PC-9 (cell line): Measurements from ENCODE around the gene KRTAP9-4. TPM values are rescaled to one million over a fixed set of nuclear protein-coding genes. Genes with fewer than 3 reads are reported as not detected.
"Not testable (repeated sequence)": the region's sequence is repeated elsewhere in the genome, so short reads cannot be mapped to it uniquely, and the experiment has no call there.

ENCODE experiments used
- Bru-seq: library from RNA; stranded (reverse); fragments of 400-500 nt; gene quantifications from one replicate; lab custom pipeline; 2021; lab: Mats Ljungman, UMichigan
- BruChase-seq, 2 experiments: library from RNA; stranded (reverse); fragments of 400-500 nt; gene quantifications; one replicate each; lab custom pipeline; 2021; lab: Mats Ljungman, UMichigan
- BruUV-seq: library from RNA; stranded (reverse); fragments of 400-500 nt; replicated peaks from 2 replicates; lab custom pipeline; 2021; lab: Mats Ljungman, UMichigan
- CTCF ChIA-PET: fragments of 300-600 bp; sonication (Branson Sonifier 250); formaldehyde crosslinking; loops from one replicate; lab custom pipeline; 2022; ENCODE audit warnings: antibody characterized with exemption; lab: Charles Lee
- POLR2A ChIA-PET: fragments of 300-600 bp; sonication (Branson Sonifier 250); formaldehyde crosslinking; loops from one replicate; lab custom pipeline; 2022; ENCODE audit warnings: antibody characterized with exemption; ENCODE audit not compliant: unreplicated experiment; lab: Charles Lee
- DNase-seq, 2 experiments: peaks; one replicate each; pipeline versions ENCODE4 v3.0.0 to v3.0.0-alpha.2; 2015 to 2022; ENCODE audit warnings: mixed read lengths in 1 of 2
- H2AFZ ChIP-seq: fragments of 200-600 bp; sonication (generic); 2 replicates; pipeline ENCODE4 v1.8.1; 2017; ENCODE audit warnings: antibody characterized with exemption
- H3F3A ChIP-seq: fragments of 200-600 bp; sonication (generic); 2 replicates; pipeline ENCODE4 v1.8.1; 2017; ENCODE audit warnings: antibody characterized with exemption, mild to moderate bottlenecking, low read depth; ENCODE audit not compliant: insufficient read depth
- H3K27ac ChIP-seq: fragments of 200-600 bp; sonication (generic); 2 replicates; pipeline ENCODE4 v1.6.1; 2016; ENCODE audit warnings: mixed run types
- H3K27me3 ChIP-seq: fragments of 200-600 bp; sonication (generic); 2 replicates; pipeline ENCODE4 v1.6.1; 2016; ENCODE audit warnings: low read depth, mixed run types; ENCODE audit not compliant: insufficient read depth
- H3K36me3 ChIP-seq: fragments of 200-600 bp; sonication (generic); 2 replicates; pipeline ENCODE4 v1.6.1; 2016; ENCODE audit warnings: low read depth, mixed run types
- H3K4me1 ChIP-seq: fragments of 200-600 bp; sonication (generic); replicated peaks from 2 replicates; pipeline ENCODE4 v1.6.1; 2016; ENCODE audit warnings: mixed run types; ENCODE audit not compliant: insufficient read depth
- H3K4me2 ChIP-seq: fragments of 200-600 bp; sonication (generic); 2 replicates; pipeline ENCODE4 v1.6.1; 2017; ENCODE audit warnings: mixed run types
- H3K4me3 ChIP-seq: fragments of 200-600 bp; sonication (generic); 2 replicates; pipeline ENCODE4 v1.6.1; 2016; ENCODE audit warnings: mixed run types
- H3K79me2 ChIP-seq: fragments of 200-600 bp; sonication (generic); 2 replicates; pipeline ENCODE4 v1.6.1; 2017; ENCODE audit warnings: low read depth, mixed run types
- H3K9me2 ChIP-seq: fragments of 200-600 bp; sonication (generic); 2 replicates; pipeline ENCODE4 v1.8.1; 2017; ENCODE audit warnings: mild to moderate bottlenecking; ENCODE audit not compliant: insufficient read depth
- H3K9me3 ChIP-seq: fragments of 200-600 bp; sonication (generic); 2 replicates; pipeline ENCODE4 v1.8.1; 2016; ENCODE audit warnings: low read depth; ENCODE audit not compliant: insufficient read depth
- H4K20me1 ChIP-seq: fragments of 200-600 bp; sonication (generic); 2 replicates; pipeline ENCODE4 v1.8.1; 2017; ENCODE audit not compliant: insufficient read depth
- CTCF ChIP-seq: fragments of 200-600 bp; sonication (generic); conservative IDR thresholded peaks from 2 replicates; pipeline ENCODE4 v1.6.1; 2017; ENCODE audit warnings: mixed run types, antibody characterized with exemption, mild to moderate bottlenecking, moderate library complexity
- EZH2 ChIP-seq: fragments of 200-600 bp; sonication (generic); IDR thresholded peaks from 2 replicates; pipeline ENCODE4 v1.8.0; 2017; ENCODE audit warnings: antibody characterized with exemption, low read depth
- intact Hi-C: fragments of 100-400 bp; cut with micrococcal nuclease; formaldehyde crosslinking; loops from one replicate; pipeline ENCODE4 v1.10.0; 2022; ENCODE audit not compliant: unreplicated experiment
- long read RNA-seq: library from polyadenylated mRNA; stranded (forward); transcript quantifications from one replicate; pipeline ENCODE4 v2.0.0, GENCODE V29; 2022
- total RNA-seq: library from RNA; stranded (reverse); gene quantifications from 2 replicates; pipeline ENCODE4 v1.2.3, GENCODE V29; 2021

KRTAP9-4 gene
- total RNA-seq (not detected in 2 replicates), Bru-seq, nascent RNA (not detected), BruChase-seq, experiment 1, labeled RNA remaining after a 2-hour chase (not detected), BruChase-seq, experiment 2, labeled RNA remaining after a 6-hour chase (not detected)
- long read RNA-seq = 0 reads

GRCh38 chr17:41249637-41250240, at the start of gene KRTAP9-4:
Gene KRTAP9-4 (plus strand): TSS chr17:41249687. CDS start chr17:41249721, 34 bp downstream.
- H3F3A ChIP-seq, H2AFZ ChIP-seq, H3K9me3 ChIP-seq, H3K4me1 ChIP-seq, H3K9me2 ChIP-seq, H4K20me1 ChIP-seq, H3K36me3 ChIP-seq, H3K4me2 ChIP-seq, BruUV-seq, intact Hi-C loops, H3K27ac ChIP-seq, DNase-seq, H3K4me3 ChIP-seq, H3K79me2 ChIP-seq, CTCF ChIA-PET, H3K27me3 ChIP-seq: not testable (repeated sequence)
- POLR2A ChIA-PET = interaction anchor here (0.7 kb wide), 1 partner anchor 37 kb away, joined by 3 read pairs; no protein-coding TSS in a partner anchor

- H3K27ac ChIP-seq = peak overlapping the region; percentile 83
- peaks cover 33% of the 10 kb centered on the region for H3K4me1 ChIP-seq
- CTCF ChIA-PET = interaction anchor here (0.5 to 0.6 kb wide), 2 partner anchors 22 to 515 kb away, joined by 3 to 4 read pairs; no protein-coding TSS in a partner anchor
- no peak overlapping the region for H3K4me3 ChIP-seq
- TF ChIP-seq EZH2 (no peak), CTCF (no peak)
- POLR2A ChIA-PET = interaction anchor here (0.6 kb wide), 1 partner anchor 163 kb away, joined by 3 read pairs; no protein-coding TSS in a partner anchor
- no peak overlapping the region for H2AFZ ChIP-seq
- H3K9me2 ChIP-seq = no peaks in the 10 kb centered on the region
- DNase-seq = peak; percentile 2 to 84
- no peaks in the 10 kb centered on the region for H3K36me3 ChIP-seq
- H3K79me2 ChIP-seq = no peaks in the 10 kb centered on the region
- no peaks in the 10 kb centered on the region; the same call in none of the 2 replicates for H3K9me3 ChIP-seq
- H3F3A ChIP-seq = peaks cover 27% of the 10 kb centered on the region
- peak overlapping the region; percentile 41 for H3K4me2 ChIP-seq
- intact Hi-C loops = no loop called here
- no peaks in the 10 kb centered on the region for H3K27me3 ChIP-seq
- H4K20me1 ChIP-seq = no peaks in the 10 kb centered on the region
- BruUV-seq = no TSS peak
Measured at GRCh38 chr17:41211845-41212466, 37.5 kb upstream of the KRTAP9-4 start.

GRCh38 chr17:41212524-41213169, 36.8 kb upstream of the KRTAP9-4 start:
- H2AFZ ChIP-seq = no peak overlapping the region
- H3K9me3 ChIP-seq = no peaks in the 10 kb centered on the region; the same call in none of the 2 replicates
- no peaks in the 10 kb centered on the region for H3K36me3 ChIP-seq
- peak overlapping the region; percentile 83 for H3K27ac ChIP-seq
- POLR2A ChIA-PET = interaction anchor here (0.6 kb wide), 1 partner anchor 37 kb away, joined by 3 read pairs; no protein-coding TSS in a partner anchor
- H3K9me2 ChIP-seq = no peaks in the 10 kb centered on the region
- H3K79me2 ChIP-seq = no peaks in the 10 kb centered on the region
- BruUV-seq = no TSS peak
- intact Hi-C loops = no loop called here
- H3F3A ChIP-seq = peaks cover 27% of the 10 kb centered on the region
- CTCF ChIA-PET = no interaction called here
- H3K4me1 ChIP-seq = peaks cover 33% of the 10 kb centered on the region
- H4K20me1 ChIP-seq = no peaks in the 10 kb centered on the region
- no peak overlapping the region for H3K4me3 ChIP-seq
- no peaks in the 10 kb centered on the region for H3K27me3 ChIP-seq
- DNase-seq = peak in 1 of 2 experiments; percentile 4
- TF ChIP-seq EZH2 = no peak
- TF ChIP-seq CTCF = no peak
- H3K4me2 ChIP-seq = peak overlapping the region; percentile 41
